ENCODE data around the gene TOPBP1. TPM values are rescaled to one million over a fixed set of nuclear protein-coding genes. Genes with fewer than 3 reads are reported as not detected.

The TOPBP1 gene
- total and polyA plus RNA-seq, 8 donors, result 5.8 to 13.0 (median 8.0) TPM

DNA sequence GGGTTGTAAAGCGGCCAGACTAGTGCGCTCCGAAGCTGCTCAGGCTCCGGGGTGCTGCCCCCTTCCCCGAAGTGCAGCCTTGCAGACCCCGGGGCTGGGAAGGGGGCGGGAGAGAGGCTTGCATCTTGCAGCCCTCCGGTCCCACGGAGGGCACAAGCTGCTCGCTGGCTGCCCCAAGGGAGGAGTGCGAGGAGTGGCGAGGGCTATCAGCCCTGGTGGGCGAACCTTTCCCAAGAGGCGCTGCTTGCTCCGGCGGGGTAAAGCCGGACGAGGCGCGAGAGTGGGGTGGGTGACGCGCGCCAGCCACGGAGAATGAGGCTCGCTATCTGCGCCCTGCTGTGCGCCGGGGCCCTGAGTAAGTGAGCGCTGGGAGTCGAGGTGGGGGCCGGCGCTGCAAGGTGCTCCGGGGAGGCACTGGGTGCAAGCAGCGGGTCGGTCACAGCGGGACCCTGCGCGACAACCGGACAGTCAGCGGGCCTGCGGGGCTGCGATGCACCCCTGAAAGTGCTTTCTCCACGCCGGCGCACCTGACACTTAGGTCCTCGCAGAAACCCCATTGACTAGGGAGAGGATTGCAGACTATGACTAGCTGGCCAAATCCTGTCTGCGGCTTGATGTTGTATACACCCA is 12.7 kb upstream of the TOPBP1 start:
- no peaks in the 10 kb centered on the region for H3K36me3 ChIP-seq
- intact Hi-C loops (cut with DNase I), result no loop called here
- no peak overlapping the region for H3K4me3 ChIP-seq
- H3K4me1 ChIP-seq, result peaks cover 11 to 20% (median 13%) of the 10 kb centered on the region in 3 donors
- ATAC-seq (no peak), FAIRE-seq (no peak), DNase-seq (peak in 1 of 6 donors; percentile 61)
- H3K27ac ChIP-seq, result no peak overlapping the region
- TF ChIP-seq, protein P1, sequence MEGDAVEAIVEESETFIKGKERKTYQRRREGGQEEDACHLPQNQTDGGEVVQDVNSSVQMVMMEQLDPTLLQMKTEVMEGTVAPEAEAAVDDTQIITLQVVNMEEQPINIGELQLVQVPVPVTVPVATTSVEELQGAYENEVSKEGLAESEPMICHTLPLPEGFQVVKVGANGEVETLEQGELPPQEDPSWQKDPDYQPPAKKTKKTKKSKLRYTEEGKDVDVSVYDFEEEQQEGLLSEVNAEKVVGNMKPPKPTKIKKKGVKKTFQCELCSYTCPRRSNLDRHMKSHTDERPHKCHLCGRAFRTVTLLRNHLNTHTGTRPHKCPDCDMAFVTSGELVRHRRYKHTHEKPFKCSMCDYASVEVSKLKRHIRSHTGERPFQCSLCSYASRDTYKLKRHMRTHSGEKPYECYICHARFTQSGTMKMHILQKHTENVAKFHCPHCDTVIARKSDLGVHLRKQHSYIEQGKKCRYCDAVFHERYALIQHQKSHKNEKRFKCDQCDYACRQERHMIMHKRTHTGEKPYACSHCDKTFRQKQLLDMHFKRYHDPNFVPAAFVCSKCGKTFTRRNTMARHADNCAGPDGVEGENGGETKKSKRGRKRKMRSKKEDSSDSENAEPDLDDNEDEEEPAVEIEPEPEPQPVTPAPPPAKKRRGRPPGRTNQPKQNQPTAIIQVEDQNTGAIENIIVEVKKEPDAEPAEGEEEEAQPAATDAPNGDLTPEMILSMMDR (IDR thresholded peaks at IDR 0.05), result no peak
- H3K9me3 ChIP-seq, result no peaks in the 10 kb centered on the region
- WGBS, 2 donors, result 49 to 52% methylated on average over 46 to 47 of the region's 47 CpGs
- no peaks in the 10 kb centered on the region for H3K27me3 ChIP-seq

DNA sequence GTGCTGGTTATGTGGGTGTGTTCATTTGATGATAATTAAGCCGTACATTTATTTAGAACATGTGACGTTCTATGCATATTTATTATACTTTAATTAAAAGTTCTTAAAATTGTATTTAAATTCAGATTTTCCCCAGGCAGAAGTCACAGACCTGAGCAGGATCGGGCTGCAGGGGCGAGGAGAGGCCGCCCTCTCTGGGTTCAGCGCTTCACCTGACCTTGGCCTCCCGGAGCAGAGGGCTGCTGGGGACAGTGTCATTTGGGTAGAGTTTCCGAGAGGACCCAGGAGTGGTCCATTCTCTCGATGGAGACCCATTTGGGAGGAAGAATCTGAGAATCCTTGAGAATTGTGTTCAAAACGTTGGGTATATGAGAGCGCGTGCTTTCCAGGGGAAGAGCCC is 12.0 kb upstream of the TOPBP1 start:
- FAIRE-seq (no peak), ATAC-seq (no peak), DNase-seq (no peak)
- Histone ChIP-seq H3K27ac (no peak overlapping the region), H3K4me3 (no peak overlapping the region), H3K27me3 (no peaks in the 10 kb centered on the region), H3K36me3 (no peaks in the 10 kb centered on the region), H3K9me3 (no peaks in the 10 kb centered on the region), H3K4me1 (peaks cover 11 to 20% (median 16%) of the 10 kb centered on the region in 3 donors)
- TF ChIP-seq, protein P1 (IDR thresholded peaks at IDR 0.05), result no peak
- intact Hi-C loops (cut with DNase I), result no loop called here
- WGBS, 2 donors, result 84 to 86% methylated on average over 12 of the region's 12 CpGs

DNA sequence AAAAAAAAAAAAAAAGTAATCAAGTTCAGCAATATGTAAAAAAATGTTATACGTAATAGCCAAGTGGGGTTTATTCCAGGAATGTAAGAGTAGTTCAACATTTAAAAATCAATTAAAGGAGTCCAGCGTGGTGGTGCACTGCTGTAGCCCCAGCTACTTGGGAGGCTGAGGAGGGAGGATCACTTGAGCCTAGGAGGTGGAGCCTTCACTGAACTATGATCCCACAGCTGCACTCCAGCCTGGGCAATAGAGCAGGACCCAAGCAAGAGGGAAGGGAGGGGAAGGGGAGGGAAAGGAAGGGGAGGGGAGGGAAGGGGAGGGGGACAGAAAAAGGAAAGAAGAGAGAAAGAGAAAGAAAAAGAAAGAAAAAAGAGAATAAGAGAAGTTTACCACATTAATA is 10.7 kb upstream of the TOPBP1 start:
- TF ChIP-seq, protein P1 (IDR thresholded peaks at IDR 0.05), result no peak
- peaks cover 11 to 20% (median 16%) of the 10 kb centered on the region in 3 donors for H3K4me1 ChIP-seq
- no peak for DNase-seq
- H3K27ac ChIP-seq, result no peak overlapping the region
- H3K27me3 ChIP-seq, result no peaks in the 10 kb centered on the region
- no peaks in the 10 kb centered on the region for H3K36me3 ChIP-seq
- WGBS, 2 donors, result 81 to 86% methylated on average over 2 of the region's 2 CpGs
- intact Hi-C loops (cut with DNase I), result no loop called here
- no peak for FAIRE-seq
- no peak for ATAC-seq
- H3K4me3 ChIP-seq, result no peak overlapping the region
- no peaks in the 10 kb centered on the region for H3K9me3 ChIP-seq

DNA sequence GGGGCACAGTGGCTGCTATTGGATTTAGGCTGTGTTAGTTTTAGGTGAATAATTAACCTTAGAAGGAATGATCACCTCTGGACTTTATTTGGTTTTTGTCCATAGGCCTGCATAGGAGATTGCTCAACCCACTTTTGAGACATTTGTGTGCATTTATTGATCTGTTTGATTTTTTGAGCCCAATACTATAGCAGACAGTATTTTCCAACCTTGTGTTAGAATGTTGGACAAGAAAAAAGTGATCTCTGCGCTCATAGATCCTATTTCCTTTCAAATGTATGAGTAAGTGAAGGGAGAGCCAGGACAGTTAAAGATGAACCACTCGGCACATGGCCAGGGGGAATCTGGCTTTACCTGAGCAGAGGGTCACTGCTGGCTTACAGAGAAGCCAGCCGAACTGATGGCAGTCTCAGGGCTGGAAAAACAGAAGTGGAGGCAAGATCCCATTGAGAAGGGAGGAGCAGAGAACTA is 8.8 kb upstream of the TOPBP1 start:
- TF ChIP-seq, protein P1 (IDR thresholded peaks at IDR 0.05), result no peak
- Histone ChIP-seq H3K27ac (peak overlapping the region in 1 of 4 donors; percentile 60), H3K4me3 (no peak overlapping the region), H3K4me1 (peaks cover 11 to 15% (median 14%) of the 10 kb centered on the region in 3 donors), H3K9me3 (no peaks in the 10 kb centered on the region), H3K36me3 (no peaks in the 10 kb centered on the region), H3K27me3 (no peaks in the 10 kb centered on the region)
- FAIRE-seq (no peak), ATAC-seq (peak; percentile 77 to 89 (median 84)), DNase-seq (no peak)
- intact Hi-C loops (cut with DNase I), result no loop called here
- 25 to 30% methylated on average over 3 of the region's 3 CpGs for WGBS, 2 donors

DNA sequence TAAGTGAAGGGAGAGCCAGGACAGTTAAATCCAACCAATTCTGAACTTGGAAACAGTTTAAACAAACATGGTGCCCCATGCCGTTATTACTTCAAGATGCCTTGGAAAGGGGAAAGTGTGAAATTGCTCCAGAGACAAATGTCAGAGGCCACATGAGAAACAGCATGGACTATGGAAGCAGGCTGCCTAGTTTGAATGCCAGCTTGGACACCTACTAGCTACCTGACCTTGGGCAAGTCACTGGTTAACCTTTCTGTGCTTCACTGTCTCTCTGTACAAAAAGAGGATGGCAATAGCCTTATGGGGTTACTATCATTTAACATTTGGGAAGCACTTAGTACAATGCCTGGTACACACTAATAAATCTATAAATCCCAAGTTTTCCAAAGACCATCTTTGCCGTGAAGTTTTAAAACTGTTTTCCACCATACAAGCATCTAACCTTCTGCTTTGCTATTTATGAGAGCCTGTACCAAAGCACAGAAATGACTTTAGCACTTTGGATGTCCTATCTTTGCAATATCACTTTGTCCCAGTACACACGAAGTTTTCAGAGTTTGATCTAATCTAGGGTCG is 8.3 kb upstream of the TOPBP1 start:
- H3K27me3 ChIP-seq, result no peaks in the 10 kb centered on the region
- FAIRE-seq (no peak), DNase-seq (peak in 1 of 6 donors; percentile 31), ATAC-seq (peak; percentile 53 to 86 (median 76))
- H3K27ac ChIP-seq, result peak overlapping the region in 2 of 4 donors; percentile 28 to 60
- no peaks in the 10 kb centered on the region for H3K36me3 ChIP-seq
- H3K4me3 ChIP-seq, result no peak overlapping the region
- 14 to 24% methylated on average over 4 of the region's 4 CpGs for WGBS, 2 donors
- peaks cover 11 to 14% (median 12%) of the 10 kb centered on the region in 3 donors for H3K4me1 ChIP-seq
- intact Hi-C loops (cut with DNase I), result loop anchor here in 1 of 3 donors (10.0 kb wide), 1 partner anchor 105 kb away; no protein-coding TSS in a partner anchor
- H3K9me3 ChIP-seq, result no peaks in the 10 kb centered on the region
- TF ChIP-seq, protein P1 (IDR thresholded peaks at IDR 0.05), result no peak

Data from pancreas (tissue), 10 donors.